ENCODE data around the gene LEMD2. TPM values are rescaled to one million over a fixed set of nuclear protein-coding genes. Genes with fewer than 3 reads are reported as not detected.

LEMD2 gene
- total RNA-seq, 1 donor from 2014 or later, result 78.0 TPM

DNA sequence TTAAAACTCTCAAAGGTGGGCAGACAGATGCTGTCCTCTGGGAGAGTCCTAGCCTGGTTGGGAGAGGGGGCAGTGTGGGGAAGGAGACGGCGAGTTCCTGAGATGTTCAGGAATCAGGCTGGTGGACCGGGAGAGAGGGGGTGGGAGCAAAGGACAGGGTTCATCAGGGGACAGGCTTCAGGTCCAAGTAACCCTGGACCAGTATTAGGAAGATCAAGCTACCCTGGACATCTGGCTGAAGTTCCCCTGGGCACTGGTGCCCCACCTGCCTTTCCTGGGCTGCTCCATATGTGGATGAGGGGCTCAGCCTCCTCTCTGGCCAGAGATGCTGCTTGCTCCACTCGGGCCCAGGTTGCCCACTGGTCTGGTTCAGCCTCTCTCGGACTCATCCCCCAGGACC lies 41.1 kb downstream of the LEMD2 start:
- Histone ChIP-seq H3K4me3 (ENCODE audit: low read depth, low read length) (no peak overlapping the region), H3K27me3 (ENCODE audit: control insufficient read depth, insufficient read depth, low read length) (peaks cover under 1% of the 10 kb centered on the region), H3K36me3 (ENCODE audit: control insufficient read depth, insufficient read depth, low read length) (no peaks in the 10 kb centered on the region)
- TF ChIP-seq, protein P1, sequence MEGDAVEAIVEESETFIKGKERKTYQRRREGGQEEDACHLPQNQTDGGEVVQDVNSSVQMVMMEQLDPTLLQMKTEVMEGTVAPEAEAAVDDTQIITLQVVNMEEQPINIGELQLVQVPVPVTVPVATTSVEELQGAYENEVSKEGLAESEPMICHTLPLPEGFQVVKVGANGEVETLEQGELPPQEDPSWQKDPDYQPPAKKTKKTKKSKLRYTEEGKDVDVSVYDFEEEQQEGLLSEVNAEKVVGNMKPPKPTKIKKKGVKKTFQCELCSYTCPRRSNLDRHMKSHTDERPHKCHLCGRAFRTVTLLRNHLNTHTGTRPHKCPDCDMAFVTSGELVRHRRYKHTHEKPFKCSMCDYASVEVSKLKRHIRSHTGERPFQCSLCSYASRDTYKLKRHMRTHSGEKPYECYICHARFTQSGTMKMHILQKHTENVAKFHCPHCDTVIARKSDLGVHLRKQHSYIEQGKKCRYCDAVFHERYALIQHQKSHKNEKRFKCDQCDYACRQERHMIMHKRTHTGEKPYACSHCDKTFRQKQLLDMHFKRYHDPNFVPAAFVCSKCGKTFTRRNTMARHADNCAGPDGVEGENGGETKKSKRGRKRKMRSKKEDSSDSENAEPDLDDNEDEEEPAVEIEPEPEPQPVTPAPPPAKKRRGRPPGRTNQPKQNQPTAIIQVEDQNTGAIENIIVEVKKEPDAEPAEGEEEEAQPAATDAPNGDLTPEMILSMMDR (IDR thresholded peaks at IDR 0.05; ENCODE audit: insufficient read depth, low read length, poor library complexity, severe bottlenecking), result no peak
- no peak for DNase-seq (ENCODE audit: low read depth)

DNA sequence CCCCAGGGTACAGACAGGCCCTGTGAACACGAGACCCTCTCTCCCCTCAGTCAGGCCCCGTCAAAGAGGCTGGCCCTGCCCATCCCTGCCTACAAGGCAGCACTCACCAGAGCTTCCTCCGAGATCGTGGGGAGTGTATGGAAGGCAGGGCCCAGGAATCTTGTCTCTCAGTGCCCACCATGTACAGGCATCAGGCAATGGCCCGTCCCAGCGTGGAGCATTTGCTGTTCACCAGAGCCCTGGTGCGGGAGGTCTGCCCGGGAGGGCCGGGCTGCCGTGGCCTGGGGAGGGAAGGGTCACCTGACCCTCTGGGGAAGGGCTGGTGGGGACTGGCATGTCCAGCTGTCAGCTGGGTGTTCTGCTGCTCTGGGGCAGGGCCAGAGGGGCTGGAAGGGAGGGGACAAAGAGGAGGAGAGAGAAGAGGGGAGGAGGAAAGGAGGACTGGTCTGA lies 42.3 kb downstream of the LEMD2 start, which contains the start of gene IP6K3:
Gene IP6K3, minus strand, starts transcription at position 255 of the 450 bp plus-strand sequence. CDS start 11,429 bp downstream, outside the sequence.
- Histone ChIP-seq H3K4me3 (ENCODE audit: low read depth, low read length) (peak within 1 kb of the TSS; percentile 15), H3K36me3 (ENCODE audit: control insufficient read depth, insufficient read depth, low read length) (no peaks in the 10 kb centered on the region), H3K27me3 (ENCODE audit: control insufficient read depth, insufficient read depth, low read length) (peaks cover 2% of the 10 kb centered on the region)
- TF ChIP-seq, protein P1 (IDR thresholded peaks at IDR 0.05; ENCODE audit: insufficient read depth, low read length, poor library complexity, severe bottlenecking), result no peak
- no peak for DNase-seq (ENCODE audit: low read depth)

DNA sequence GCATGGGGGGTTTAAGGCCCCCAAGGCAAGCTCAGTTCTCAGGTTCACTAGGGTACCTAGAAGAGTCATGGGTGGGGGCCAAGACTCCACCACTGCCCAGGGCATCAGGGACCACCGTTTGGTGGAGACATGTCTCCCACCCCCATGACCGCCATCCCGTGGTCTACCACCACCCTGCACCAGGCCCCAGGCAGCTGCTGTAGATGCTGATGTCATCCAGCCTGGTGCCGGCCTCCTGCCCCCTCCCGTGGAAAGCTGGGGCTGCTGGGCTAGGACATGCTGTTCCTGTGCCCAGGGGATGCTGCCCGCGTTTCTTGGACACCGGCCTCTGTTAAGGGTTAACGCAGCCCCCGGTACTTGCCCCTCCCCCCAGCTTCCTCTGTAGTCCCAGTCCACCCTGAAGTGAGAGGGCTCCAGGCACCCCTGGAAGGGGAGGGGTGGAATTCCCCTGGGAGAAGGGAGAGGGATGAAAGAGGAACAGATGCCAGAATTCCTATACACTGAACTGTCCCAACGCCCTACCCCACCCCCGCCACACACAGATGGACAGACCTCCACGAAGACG lies 42.8 kb downstream of the LEMD2 start:
- peak overlapping the region; percentile 15 for H3K4me3 ChIP-seq (ENCODE audit: low read depth, low read length)
- TF ChIP-seq, protein P1 (IDR thresholded peaks at IDR 0.05; ENCODE audit: insufficient read depth, low read length, poor library complexity, severe bottlenecking), result peak; percentile 6
- H3K27me3 ChIP-seq (ENCODE audit: control insufficient read depth, insufficient read depth, low read length), result peaks cover 2% of the 10 kb centered on the region
- DNase-seq (ENCODE audit: low read depth), result no peak
- no peaks in the 10 kb centered on the region for H3K36me3 ChIP-seq (ENCODE audit: control insufficient read depth, insufficient read depth, low read length)

DNA sequence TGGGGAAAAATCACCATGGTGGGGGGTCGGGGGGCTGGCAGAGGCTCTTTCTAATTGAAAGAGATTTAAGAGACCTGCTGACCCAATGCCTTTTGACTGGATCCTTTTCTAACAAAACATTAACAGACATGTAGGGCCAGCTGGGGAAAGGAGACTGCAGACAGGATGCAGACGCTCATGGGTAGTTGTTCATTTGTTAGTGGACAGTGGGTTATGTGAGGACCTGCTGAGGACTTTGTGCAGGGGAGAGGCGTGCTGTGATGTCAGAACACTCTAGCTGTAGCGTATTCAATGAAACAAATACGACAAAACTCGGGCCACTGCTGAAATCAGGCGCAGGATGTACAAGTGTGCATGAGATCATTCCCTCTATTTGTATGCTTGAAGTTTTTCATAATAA lies 43.4 kb downstream of the LEMD2 start:
- DNase-seq (ENCODE audit: low read depth), result no peak
- Histone ChIP-seq H3K36me3 (ENCODE audit: control insufficient read depth, insufficient read depth, low read length) (no peaks in the 10 kb centered on the region), H3K4me3 (ENCODE audit: low read depth, low read length) (no peak overlapping the region), H3K27me3 (ENCODE audit: control insufficient read depth, insufficient read depth, low read length) (peaks cover 2% of the 10 kb centered on the region)
- TF ChIP-seq, protein P1 (IDR thresholded peaks at IDR 0.05; ENCODE audit: insufficient read depth, low read length, poor library complexity, severe bottlenecking), result no peak

DNA sequence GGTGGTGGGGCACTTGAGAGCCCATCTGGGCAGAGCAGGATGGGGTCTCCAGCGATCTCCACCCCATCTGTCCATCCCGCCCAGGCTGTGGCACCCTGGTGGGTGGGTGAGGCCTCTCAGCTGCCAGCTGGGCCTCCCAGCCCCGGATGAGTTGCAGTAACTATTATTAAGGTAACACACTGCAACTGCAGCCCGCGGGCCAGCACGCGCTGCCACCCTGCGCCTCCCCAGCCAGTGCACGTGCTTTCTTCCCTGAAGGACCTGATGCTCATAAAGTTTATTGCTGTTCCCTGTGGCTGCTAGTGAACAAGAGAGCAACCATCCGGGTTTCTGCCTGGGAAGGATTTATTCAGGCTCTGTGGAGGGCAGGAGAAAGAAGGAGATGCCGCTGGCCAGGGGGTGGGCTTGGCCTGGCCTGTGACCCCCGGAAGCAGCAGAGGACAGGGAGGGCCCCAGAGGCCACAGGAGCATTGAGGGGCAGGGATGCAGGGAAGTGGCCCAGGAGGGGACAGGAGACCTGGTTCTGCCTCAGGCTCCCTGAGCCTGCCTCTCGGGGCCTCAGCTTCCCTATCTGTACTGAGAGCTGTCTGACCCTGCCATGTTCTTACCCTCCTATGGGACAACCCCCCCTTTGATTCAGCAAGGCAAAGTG lies 43.9 kb downstream of the LEMD2 start:
- H3K4me3 ChIP-seq (ENCODE audit: low read depth, low read length), result no peak overlapping the region
- DNase-seq (ENCODE audit: low read depth), result no peak

More for the DNA sequence above, 43.9 kb downstream of the LEMD2 start:
- TF ChIP-seq, protein P1 (IDR thresholded peaks at IDR 0.05; ENCODE audit: insufficient read depth, low read length, poor library complexity, severe bottlenecking), result no peak
- Histone ChIP-seq H3K27me3 (ENCODE audit: control insufficient read depth, insufficient read depth, low read length) (peaks cover 2% of the 10 kb centered on the region), H3K36me3 (ENCODE audit: control insufficient read depth, insufficient read depth, low read length) (no peaks in the 10 kb centered on the region)
